ENCODE data around the gene RDX.

The RDX gene

GRCh38 chr11:110168033-110168803 lies 128.2 kb downstream of the RDX start:
- TF ChIP-seq, protein P1, sequence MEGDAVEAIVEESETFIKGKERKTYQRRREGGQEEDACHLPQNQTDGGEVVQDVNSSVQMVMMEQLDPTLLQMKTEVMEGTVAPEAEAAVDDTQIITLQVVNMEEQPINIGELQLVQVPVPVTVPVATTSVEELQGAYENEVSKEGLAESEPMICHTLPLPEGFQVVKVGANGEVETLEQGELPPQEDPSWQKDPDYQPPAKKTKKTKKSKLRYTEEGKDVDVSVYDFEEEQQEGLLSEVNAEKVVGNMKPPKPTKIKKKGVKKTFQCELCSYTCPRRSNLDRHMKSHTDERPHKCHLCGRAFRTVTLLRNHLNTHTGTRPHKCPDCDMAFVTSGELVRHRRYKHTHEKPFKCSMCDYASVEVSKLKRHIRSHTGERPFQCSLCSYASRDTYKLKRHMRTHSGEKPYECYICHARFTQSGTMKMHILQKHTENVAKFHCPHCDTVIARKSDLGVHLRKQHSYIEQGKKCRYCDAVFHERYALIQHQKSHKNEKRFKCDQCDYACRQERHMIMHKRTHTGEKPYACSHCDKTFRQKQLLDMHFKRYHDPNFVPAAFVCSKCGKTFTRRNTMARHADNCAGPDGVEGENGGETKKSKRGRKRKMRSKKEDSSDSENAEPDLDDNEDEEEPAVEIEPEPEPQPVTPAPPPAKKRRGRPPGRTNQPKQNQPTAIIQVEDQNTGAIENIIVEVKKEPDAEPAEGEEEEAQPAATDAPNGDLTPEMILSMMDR (IDR thresholded peaks at IDR 0.05; ENCODE audit: low read depth, low read length), result no peak
- no peaks in the 10 kb centered on the region for H3K9me3 ChIP-seq
- peaks cover 11% of the 10 kb centered on the region for H3K36me3 ChIP-seq
- H3K4me3 ChIP-seq (ENCODE audit: low read depth, low read length), result no peak overlapping the region
- no peak for DNase-seq
- H3K27me3 ChIP-seq, result no peaks in the 10 kb centered on the region
- H3K4me1 ChIP-seq, result no peaks in the 10 kb centered on the region

DNA sequence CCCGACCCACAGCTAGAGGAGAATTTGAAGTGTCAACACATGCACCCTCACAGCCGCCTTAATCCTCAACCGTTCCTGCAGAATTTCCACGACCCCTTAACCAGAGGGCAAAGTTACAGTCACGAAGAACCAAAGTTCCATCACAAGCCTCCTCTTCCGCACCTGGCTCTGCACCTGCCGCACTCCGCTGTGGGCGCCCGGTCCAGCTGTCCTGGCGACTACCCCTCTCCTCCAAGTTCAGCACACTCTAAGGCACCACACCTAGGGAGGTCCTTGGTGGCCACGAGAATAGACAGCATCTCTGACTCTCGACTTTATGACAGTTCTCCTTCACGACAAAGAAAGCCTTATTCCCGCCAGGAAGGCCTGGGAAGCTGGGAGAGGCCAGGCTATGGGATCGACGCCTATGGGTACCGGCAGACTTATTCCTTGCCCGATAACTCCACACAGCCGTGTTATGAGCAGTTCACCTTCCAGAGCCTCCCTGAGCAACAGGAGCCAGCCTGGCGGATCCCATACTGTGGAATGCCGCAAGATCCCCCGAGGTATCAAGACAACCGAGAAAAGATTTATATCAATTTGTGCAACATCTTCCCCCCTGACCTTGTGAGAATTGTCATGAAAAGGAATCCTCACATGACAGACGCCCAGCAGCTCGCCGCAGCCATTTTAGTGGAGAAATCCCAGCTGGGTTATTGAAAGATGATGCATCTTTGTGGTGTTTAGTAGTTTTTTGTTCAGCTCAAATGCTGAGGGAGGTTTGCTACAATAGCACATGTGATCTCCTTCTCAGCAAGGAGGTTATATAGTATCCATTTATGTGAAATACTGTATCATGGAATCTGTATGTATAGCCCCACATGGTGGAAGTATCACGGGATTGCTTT lies 131.1 kb downstream of the RDX start:
- no peak overlapping the region for H3K4me3 ChIP-seq (ENCODE audit: low read depth, low read length)
- TF ChIP-seq, protein P1 (IDR thresholded peaks at IDR 0.05; ENCODE audit: low read depth, low read length), result no peak
- H3K27me3 ChIP-seq, result no peaks in the 10 kb centered on the region
- no peaks in the 10 kb centered on the region for H3K4me1 ChIP-seq
- no peak for DNase-seq
- peaks cover 17% of the 10 kb centered on the region for H3K36me3 ChIP-seq
- no peaks in the 10 kb centered on the region for H3K9me3 ChIP-seq

DNA sequence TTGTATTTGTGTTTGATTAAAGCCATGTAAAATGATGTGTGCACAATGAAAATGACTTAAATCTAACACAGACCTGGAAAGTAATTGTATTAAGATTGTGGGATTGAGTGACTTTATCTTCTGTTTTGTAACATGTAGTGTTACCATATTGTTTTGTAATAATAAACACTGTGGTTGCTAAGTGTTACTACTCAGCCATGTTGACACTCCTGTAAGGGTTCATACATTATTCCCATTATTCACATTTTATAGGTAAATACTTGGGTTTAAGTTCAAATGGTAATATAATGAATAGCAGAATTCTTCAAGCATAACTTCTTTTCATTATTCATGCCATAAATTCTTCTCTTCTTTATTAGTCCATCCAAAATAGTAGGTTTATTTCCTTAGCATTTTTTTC lies 134.2 kb downstream of the RDX start:
- no peak for DNase-seq
- H3K4me1 ChIP-seq, result no peaks in the 10 kb centered on the region
- H3K36me3 ChIP-seq, result peaks cover 26% of the 10 kb centered on the region
- TF ChIP-seq, protein P1 (IDR thresholded peaks at IDR 0.05; ENCODE audit: low read depth, low read length), result no peak
- no peaks in the 10 kb centered on the region for H3K9me3 ChIP-seq
- H3K27me3 ChIP-seq, result no peaks in the 10 kb centered on the region
- H3K4me3 ChIP-seq (ENCODE audit: low read depth, low read length), result no peak overlapping the region

DNA sequence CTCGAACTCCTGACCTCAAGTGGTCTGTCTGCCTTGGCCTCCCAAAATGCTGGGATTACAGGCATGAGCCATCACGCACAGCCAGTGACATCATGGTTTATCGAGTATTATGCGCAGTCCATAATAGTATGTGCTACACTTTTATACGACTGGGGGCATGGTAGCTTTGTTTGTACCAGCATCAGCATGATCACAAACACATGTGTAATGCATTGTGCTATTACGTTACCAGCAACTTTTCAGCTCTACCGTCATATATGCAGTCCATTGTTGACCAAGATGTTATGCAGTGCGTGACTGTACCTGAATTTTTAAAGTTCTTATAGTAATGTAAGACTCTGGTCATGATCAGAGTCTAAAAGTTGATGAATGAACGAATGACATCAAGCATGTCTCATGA lies 135.4 kb downstream of the RDX start:
- Histone ChIP-seq H3K4me1 (no peaks in the 10 kb centered on the region), H3K9me3 (no peaks in the 10 kb centered on the region), H3K4me3 (ENCODE audit: low read depth, low read length) (no peak overlapping the region), H3K27me3 (no peaks in the 10 kb centered on the region), H3K36me3 (peaks cover 26% of the 10 kb centered on the region)
- TF ChIP-seq, protein P1 (IDR thresholded peaks at IDR 0.05; ENCODE audit: low read depth, low read length), result no peak
- DNase-seq, result no peak

DNA sequence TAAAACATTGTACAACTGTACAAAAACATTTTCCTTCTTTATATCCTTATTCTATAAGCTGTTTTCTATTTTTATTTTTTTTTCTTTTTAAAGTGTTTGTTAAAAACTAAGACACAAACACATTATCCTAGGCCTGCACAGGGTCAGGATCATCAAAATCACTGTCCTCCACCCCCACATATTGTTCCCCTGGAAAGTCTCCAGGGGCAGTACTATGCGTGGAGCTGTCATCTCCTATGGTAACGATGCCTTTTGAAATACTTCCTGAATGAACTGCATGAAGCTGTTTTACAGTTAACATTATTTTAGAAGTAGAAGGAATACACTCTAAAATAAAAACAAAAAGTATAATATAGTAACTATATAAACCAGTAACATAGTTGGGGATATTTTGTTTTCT lies 136.0 kb downstream of the RDX start:
- H3K4me1 ChIP-seq, result no peaks in the 10 kb centered on the region
- DNase-seq, result no peak

More for the DNA sequence above, 136.0 kb downstream of the RDX start:
- no peak overlapping the region for H3K4me3 ChIP-seq (ENCODE audit: low read depth, low read length)
- TF ChIP-seq, protein P1 (IDR thresholded peaks at IDR 0.05; ENCODE audit: low read depth, low read length), result no peak
- H3K9me3 ChIP-seq, result no peaks in the 10 kb centered on the region
- no peaks in the 10 kb centered on the region for H3K27me3 ChIP-seq
- H3K36me3 ChIP-seq, result peaks cover 24% of the 10 kb centered on the region

Data from BE2C (cell line).